WERI-Rb-1 (cell line): ENCODE results near the gene P4HB.

Experiments
- DNase-seq: peaks from one replicate; pipeline ENCODE4 v3.0.0-alpha.2; 2020
- H3K27ac ChIP-seq: fragments of 250-450 bp; sonication (Bioruptor Pico); 2 replicates; pipeline ENCODE4 v1.5.1; 2020; ENCODE audit warnings: mild to moderate bottlenecking, moderate library complexity
- H3K27me3 ChIP-seq: fragments of 250-450 bp; sonication (Bioruptor Pico); 2 replicates; pipeline ENCODE4 v1.5.1; 2021; ENCODE audit warnings: mild to moderate bottlenecking, low read depth, moderate library complexity; ENCODE audit not compliant: insufficient read depth, severe bottlenecking
- H3K36me3 ChIP-seq: fragments of 250-450 bp; sonication (Bioruptor Pico); 2 replicates; pipeline ENCODE4 v1.5.1; 2020; ENCODE audit warnings: mild to moderate bottlenecking, moderate library complexity
- H3K4me3 ChIP-seq: 2 replicates; pipeline ENCODE4 v1.5.1; 2011; ENCODE audit warnings: low read depth, mild to moderate bottlenecking, control low read depth, low read length
- H3K9me3 ChIP-seq: fragments of 250-450 bp; sonication (Bioruptor Pico); 2 replicates; pipeline ENCODE4 v1.5.1; 2021; ENCODE audit warnings: mild to moderate bottlenecking, moderate library complexity; ENCODE audit not compliant: severe bottlenecking
- CTCF ChIP-seq: IDR thresholded peaks from 2 replicates; pipeline ENCODE4 v1.5.1; 2011; ENCODE audit warnings: low read depth, mild to moderate bottlenecking, control low read depth, inconsistent platforms, low read length

The P4HB gene

GRCh38 chr17:81863833-81864768 lies 3.8 kb upstream of the P4HB start:
- Histone ChIP-seq H3K9me3 (no peaks in the 10 kb centered on the region), H3K36me3 (peaks cover 53% of the 10 kb centered on the region), H3K27ac (no peak overlapping the region), H3K4me3 (no peak overlapping the region), H3K27me3 (no peaks in the 10 kb centered on the region)
- peak; percentile 33 for TF ChIP-seq CTCF
- DNase-seq, result no peak

GRCh38 chr17:81863123-81863675 lies 2.9 kb upstream of the P4HB start:
- H3K27ac ChIP-seq, result no peak overlapping the region
- no peak for TF ChIP-seq CTCF
- DNase-seq, result no peak
- peaks cover 54% of the 10 kb centered on the region for H3K36me3 ChIP-seq
- no peak overlapping the region for H3K4me3 ChIP-seq
- H3K9me3 ChIP-seq, result no peaks in the 10 kb centered on the region
- H3K27me3 ChIP-seq, result no peaks in the 10 kb centered on the region

GRCh38 chr17:81860756-81861568 lies 627 bp upstream of the P4HB start:
- peak overlapping the region; percentile 79 for H3K27ac ChIP-seq
- peaks cover 58% of the 10 kb centered on the region for H3K36me3 ChIP-seq
- H3K27me3 ChIP-seq, result no peaks in the 10 kb centered on the region
- no peak for TF ChIP-seq CTCF
- H3K9me3 ChIP-seq, result no peaks in the 10 kb centered on the region
- peak; percentile 100 for DNase-seq
- peak overlapping the region; percentile 94 for H3K4me3 ChIP-seq

GRCh38 chr17:81858967-81859905 lies 1.1 kb downstream of the P4HB start:
- H3K36me3 ChIP-seq, result peaks cover 70% of the 10 kb centered on the region
- TF ChIP-seq CTCF, result no peak
- H3K9me3 ChIP-seq, result no peaks in the 10 kb centered on the region
- H3K4me3 ChIP-seq, result peak overlapping the region; percentile 72
- H3K27me3 ChIP-seq, result no peaks in the 10 kb centered on the region
- no peak for DNase-seq
- peak overlapping the region; percentile 92 for H3K27ac ChIP-seq
